ENCODE results near the gene BBS12.
A peak's percentile ranks its signal among the peaks of the same experiment; 100 is the strongest.

Gene BBS12

GRCh38 chr4:122732329-122733026 is at the start of gene BBS12:
TSS of gene BBS12 (plus strand) at chr4:122732704. CDS start at chr4:122741893, 9,189 bp downstream.
- peak; percentile 97 for DNase-seq

GRCh38 chr4:122686691-122687090 is 45.8 kb upstream of the BBS12 start:
- DNase-seq, result no peak

GRCh38 chr4:122687531-122688061 is 44.9 kb upstream of the BBS12 start:
- no peak for DNase-seq

- DNase-seq, result no peak
These were observed 43.9 kb upstream of the BBS12 start for GRCh38 chr4:122688529-122689140.

- DNase-seq, result no peak
These were observed 42.5 kb upstream of the BBS12 start for GRCh38 chr4:122689972-122690371.

GRCh38 chr4:122691988-122692387 is 40.5 kb upstream of the BBS12 start:
- no peak for DNase-seq

GRCh38 chr4:122692641-122693520 is 39.6 kb upstream of the BBS12 start:
- DNase-seq, result no peak

- DNase-seq, result no peak
These were observed 37.3 kb upstream of the BBS12 start for GRCh38 chr4:122695226-122695625.

GRCh38 chr4:122700178-122700725 is 32.3 kb upstream of the BBS12 start:
- no peak for DNase-seq

GRCh38 chr4:122701061-122701460 is 31.4 kb upstream of the BBS12 start:
- DNase-seq, result no peak

- no peak for DNase-seq
These were observed 30.5 kb upstream of the BBS12 start for GRCh38 chr4:122701965-122702364.

- DNase-seq, result no peak
These were observed 29.6 kb upstream of the BBS12 start for GRCh38 chr4:122702939-122703338.

GRCh38 chr4:122703868-122704267 is 28.6 kb upstream of the BBS12 start:
- no peak for DNase-seq

- no peak for DNase-seq
These were observed 27.5 kb upstream of the BBS12 start for GRCh38 chr4:122705009-122705408.

GRCh38 chr4:122705547-122706117 is 26.9 kb upstream of the BBS12 start:
- no peak for DNase-seq

GRCh38 chr4:122706511-122706910 is 26.0 kb upstream of the BBS12 start:
- no peak for DNase-seq

- no peak for DNase-seq
These were observed 25.0 kb upstream of the BBS12 start for GRCh38 chr4:122707497-122707896.

GRCh38 chr4:122709236-122709635 is 23.3 kb upstream of the BBS12 start:
- DNase-seq, result no peak

GRCh38 chr4:122710434-122711308 is 21.8 kb upstream of the BBS12 start:
- peak; percentile 78 for DNase-seq

- DNase-seq, result no peak
These were observed 20.6 kb upstream of the BBS12 start for GRCh38 chr4:122711919-122712318.

GRCh38 chr4:122712782-122713181 is 19.7 kb upstream of the BBS12 start:
- no peak for DNase-seq

- DNase-seq, result no peak
These were observed 17.3 kb upstream of the BBS12 start for GRCh38 chr4:122715221-122715620.
